ENCODE results near the gene CNKSR1. TPM values are rescaled to one million over a fixed set of nuclear protein-coding genes. Genes with fewer than 3 reads are reported as not detected.

CNKSR1 gene
- total RNA-seq, 1 experiment from 2014 or later: 0.23 TPM

DNA sequence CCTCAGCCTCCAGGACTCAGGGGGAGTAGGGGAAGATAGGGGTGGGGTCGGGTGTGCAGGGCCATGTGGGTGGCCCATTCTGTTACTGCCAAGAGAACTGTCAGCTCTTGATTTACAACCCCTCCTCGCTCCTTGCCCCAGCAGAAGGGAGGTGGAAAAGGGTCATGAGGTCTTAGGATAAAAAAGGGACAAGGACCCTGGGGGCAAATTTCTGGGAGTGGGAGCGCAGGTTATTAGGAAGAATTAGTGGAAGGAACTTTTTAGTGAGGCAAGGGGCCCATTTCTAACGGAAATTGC lies 17.6 kb upstream of the CNKSR1 start:
- DNase-seq (ENCODE audit: low read depth): no peak

DNA sequence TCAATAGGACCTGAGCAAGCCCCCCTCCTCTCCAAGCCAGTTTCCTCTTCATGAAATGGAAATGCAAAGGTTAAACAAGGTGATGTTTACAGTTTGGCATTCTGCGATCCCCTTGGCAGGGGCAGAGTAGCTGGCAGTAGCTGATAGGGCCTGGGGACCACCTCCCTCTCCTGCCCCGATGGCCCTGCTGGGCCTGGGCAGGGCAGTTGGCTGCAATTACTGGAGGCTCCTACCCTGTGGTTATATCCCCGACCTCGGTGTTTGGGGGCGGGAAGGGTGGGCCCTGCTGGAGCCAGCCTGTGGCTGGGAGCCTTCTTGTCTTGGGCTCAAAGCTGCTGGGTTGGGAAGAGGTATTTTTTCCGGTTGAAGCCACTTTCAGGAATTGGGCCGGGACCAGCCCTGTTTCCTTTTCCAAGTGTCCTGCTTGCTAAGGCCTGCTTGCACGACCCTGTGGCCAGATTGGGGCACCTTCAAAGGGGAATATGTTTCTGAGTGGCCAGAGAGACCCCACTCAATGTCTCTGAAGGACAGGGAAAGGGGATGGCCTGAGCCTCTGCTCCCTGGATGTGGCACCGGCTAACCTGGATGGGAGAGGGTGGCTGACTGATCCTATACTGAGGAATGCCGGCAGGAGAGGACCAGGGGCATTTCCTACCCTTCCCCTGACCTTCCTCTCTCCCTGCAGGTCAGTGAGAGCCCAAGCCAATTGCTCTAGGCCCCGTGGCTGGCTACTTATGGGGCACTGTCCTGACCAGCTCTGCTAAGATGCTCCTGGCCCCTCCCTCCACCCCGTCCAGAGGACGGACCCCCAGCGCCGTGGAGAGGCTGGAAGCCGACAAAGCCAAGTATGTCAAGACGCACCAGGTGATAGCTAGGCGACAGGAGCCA lies 16.5 kb upstream of the CNKSR1 start:
- no peak for DNase-seq (ENCODE audit: low read depth)

DNA sequence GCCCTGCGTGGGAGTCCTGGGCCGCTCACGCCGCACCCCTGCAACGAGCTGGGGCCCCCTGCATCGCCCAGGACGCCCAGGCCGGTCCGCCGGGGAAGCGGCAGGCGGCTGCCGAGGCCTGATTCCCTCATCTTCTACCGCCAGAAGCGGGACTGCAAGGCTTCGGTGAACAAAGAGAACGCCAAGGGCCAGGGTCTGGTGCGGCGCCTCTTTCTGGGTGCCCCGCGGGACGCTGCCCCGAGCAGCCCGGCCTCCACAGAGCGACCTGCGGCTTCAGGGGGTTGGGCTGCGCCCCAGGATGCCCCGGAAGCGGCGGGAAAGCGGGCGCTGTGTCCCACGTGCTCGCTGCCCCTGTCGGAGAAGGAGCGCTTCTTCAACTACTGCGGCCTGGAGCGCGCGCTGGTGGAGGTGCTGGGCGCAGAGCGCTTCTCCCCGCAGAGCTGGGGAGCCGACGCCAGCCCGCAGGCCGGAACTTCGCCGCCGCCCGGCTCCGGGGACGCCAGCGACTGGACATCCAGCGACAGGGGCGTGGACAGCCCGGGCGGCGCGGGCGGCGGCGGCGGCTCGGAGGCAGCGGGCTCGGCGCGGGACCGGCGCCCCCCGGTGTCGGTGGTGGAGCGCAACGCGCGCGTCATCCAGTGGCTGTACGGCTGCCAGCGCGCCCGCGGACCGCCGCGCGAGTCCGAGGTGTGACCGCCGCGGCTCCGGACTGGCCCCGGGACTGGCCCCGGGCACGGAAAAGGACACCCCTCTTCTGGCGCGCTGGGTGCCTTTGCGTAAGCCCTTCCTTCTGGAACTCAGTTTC lies 15.7 kb upstream of the CNKSR1 start:
- peak; percentile 24 for DNase-seq (ENCODE audit: low read depth)

DNA sequence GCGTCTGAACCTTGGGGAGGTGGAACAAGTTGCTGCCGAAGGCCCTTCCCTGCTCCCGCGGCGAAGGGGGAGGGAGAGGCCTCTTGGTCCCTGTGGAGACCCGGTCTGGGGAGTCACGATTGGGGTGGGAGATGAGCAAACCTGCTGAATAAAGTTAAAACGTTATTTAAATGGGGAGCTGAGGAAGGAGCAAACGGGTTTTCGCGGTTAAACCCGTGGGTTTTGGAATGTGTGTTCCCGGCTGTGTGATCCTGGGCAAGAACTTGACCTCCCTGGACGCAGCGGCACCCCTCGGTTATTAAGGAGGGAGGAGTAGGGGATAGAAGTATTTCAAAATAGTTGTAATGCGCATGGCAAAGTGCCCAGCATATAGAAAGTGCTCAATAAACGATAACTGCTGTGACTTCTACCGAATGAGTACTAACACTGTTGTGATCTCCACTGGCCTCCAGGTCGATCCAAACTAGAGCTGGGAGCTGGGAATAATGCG lies 15.0 kb upstream of the CNKSR1 start:
- DNase-seq (ENCODE audit: low read depth): no peak

DNA sequence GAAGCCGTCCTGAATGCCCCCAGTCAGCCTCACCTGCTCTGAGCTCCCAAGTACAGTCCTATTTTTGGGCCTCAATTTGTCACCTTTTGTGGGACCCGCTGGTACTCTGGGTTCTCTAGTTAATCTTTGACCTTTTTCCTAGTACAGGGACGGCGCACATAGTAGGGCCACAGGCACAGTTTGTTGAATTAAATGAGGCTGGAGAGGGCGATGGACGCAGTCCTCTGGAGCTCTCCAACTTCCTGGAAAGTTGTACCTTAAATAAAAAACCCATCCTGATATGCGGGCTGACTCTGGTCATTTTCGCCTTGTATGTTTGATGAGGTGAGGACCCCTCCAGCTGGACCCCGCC lies 13.6 kb upstream of the CNKSR1 start:
- no peak for DNase-seq (ENCODE audit: low read depth)

DNA sequence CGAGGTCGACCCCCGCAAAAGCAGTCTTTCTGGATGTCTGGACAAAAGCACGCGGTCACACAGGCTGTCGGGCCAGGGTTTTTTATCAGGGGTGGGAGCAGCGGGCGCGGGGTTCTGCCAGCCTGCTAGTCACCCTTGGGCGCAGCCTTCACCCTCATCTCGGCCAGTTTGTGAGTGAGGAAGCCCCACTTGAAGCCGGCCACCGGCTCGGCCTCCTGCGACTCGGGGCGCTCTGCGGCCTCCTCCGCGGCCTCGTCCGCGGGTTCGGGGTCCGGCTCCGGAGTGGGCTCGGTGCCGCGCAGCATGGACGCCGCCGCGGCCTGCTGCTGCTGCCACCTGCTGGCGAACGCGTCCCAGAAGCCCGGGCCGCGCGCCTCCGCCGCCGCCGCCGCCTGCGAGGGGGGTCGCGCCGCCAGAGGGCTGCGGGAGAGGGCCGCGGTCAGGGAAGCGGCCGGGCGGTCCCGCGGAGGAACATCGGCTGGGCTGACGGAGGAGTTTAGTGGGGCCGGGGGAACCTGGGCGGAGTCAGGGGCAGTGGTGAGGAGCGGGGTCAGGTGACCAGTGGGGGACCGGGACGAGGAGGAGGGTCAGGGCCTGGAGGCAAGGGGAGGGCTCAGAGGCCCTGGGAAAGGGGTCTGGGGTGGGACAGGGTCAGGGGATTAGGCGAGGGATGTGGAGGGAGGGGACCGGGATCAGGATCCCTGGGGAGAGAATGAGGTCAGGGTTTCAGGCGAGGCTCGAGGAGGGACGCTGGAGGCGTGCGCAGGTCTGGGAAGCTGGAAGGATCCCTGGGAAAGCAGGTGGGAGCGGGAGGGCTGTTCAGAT lies 13.0 kb upstream of the CNKSR1 start:
- no peak for DNase-seq (ENCODE audit: low read depth)

DNA sequence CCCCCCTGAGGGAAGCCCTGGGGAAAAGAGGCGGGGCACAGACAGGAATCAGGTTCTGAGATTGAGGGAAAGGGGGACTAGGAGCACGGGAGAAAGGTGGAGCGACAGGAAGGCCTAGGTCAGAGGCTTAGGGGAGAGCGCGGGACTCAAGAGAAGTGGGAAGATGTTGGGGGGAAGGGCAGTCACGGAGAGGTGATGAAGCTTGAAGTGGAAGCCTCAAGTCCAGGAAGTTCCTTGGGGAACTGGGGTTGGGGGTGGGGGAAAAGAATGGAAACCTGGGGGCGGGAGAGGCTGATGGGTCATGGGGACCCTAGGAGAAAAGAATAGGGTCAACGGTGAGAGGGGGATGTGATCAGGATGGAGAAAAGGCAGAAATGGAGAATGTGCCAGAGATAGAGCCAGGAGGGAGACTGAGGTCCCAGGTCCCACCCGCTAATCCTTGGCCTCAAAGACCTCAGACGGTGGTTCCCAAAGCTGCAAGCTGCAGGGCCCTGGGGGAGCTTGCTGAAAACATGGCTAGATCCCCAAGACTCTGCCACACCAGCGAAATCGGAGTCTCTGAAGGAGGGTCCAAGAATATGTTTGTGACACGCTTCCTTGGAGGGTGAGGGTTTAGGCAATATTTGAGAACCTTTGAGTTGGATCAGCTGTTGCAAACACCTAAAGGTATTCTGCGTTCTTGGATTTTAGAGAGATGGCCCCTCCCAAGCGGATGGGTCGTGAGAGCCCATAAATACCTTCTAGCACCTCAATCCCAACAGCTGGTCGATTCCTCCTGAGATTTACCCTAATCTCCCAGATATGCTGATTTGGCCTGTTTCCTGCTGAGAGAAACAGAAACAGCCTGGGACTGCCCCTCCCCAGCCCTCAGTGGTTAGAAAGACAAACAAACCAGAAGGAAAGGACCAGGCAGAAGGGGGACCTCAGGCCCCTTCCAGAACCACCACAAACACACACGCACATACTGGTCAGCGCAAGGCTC lies 12.1 kb upstream of the CNKSR1 start:
- DNase-seq (ENCODE audit: low read depth): peak; percentile 32

- no peak for DNase-seq (ENCODE audit: low read depth)
Observed at GRCh38 chr1:26166719-26167281, 10.5 kb upstream of the CNKSR1 start.

GRCh38 chr1:26168410-26169197 lies 8.7 kb upstream of the CNKSR1 start, which contains the start of gene C1orf232:
Gene C1orf232 (minus strand): TSS chr1:26168963. CDS start chr1:26168499, 464 bp downstream.
- DNase-seq (ENCODE audit: low read depth): no peak

- no peak for DNase-seq (ENCODE audit: low read depth)
Observed at GRCh38 chr1:26169198-26169554, 8.1 kb upstream of the CNKSR1 start.

- DNase-seq (ENCODE audit: low read depth): peak; percentile 85
Observed at GRCh38 chr1:26169669-26170471, 7.4 kb upstream of the CNKSR1 start, which contains the start of gene ZNF593. Gene ZNF593 (plus strand): TSS chr1:26169908. CDS start chr1:26169984, 76 bp downstream.

DNA sequence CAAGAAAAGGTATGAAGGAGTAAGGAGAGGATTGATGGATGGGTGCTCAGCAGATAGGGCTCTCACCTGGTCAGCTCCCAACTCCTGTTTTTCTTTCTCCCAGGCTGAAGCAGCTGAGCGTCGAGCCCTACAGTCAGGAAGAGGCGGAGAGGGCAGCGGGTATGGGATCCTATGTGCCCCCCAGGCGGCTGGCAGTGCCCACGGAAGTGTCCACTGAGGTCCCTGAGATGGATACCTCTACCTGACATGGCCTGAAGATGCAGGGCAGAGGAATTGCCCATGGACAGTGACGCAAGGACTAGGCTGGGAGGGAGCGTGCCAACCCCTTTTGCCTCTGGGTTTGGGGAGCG lies 6.8 kb upstream of the CNKSR1 start:
- no peak for DNase-seq (ENCODE audit: low read depth)

DNA sequence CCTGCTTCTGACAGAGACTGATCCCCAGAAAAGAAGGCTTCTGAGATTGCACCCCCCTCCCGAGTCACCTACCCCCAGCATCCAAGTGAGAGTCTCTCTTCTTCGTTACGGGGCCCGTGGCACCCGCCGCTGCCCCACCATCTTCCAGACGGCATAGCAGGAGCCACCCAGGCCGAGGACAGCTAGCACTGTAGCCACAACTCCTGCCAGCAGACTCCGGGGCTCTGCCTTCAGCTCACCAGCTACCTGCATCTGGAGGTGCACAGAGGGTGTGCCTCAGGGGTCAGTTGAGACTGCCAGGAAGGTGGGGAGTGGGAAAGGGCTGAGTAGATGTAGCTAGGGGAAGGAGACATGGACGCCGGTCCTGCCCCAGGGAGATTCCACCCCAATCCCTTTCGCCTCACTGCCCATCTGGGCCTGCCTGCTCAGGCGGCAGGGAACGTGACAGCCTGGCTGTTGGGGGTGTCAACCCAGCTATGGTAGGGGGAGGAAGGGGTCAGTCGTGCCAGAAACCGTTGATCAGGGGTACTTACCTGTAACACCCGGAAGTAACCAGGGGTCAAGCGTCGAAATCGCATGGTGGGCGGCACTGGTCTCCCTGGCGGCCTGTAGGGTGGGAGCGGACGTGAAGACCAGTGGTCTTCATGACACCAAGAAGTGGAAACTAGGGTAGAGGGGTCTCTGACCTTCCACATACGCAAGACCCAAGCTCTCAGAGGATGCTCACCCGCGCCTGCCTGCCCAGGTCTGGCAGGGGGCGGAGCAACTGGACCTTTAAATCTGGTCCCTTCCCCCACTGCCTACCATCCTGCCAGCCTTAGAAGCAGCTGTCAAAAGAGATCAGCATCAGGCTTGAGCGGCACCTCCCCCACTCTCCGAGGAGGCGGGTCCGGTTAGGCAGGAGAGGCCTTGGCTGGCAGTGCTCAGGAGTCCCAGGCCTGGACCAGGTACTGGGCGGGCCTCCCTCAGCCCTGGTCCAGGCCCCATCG lies 5.9 kb upstream of the CNKSR1 start, which contains the start of gene ZNF593OS:
TSS of gene ZNF593OS (minus strand) at position 749 of the 989 bp plus-strand sequence. CDS start at position 578, 171 bp downstream.
- no peak for DNase-seq (ENCODE audit: low read depth)

- DNase-seq (ENCODE audit: low read depth): no peak
Observed at GRCh38 chr1:26175346-26175745, 1.9 kb upstream of the CNKSR1 start.

DNA sequence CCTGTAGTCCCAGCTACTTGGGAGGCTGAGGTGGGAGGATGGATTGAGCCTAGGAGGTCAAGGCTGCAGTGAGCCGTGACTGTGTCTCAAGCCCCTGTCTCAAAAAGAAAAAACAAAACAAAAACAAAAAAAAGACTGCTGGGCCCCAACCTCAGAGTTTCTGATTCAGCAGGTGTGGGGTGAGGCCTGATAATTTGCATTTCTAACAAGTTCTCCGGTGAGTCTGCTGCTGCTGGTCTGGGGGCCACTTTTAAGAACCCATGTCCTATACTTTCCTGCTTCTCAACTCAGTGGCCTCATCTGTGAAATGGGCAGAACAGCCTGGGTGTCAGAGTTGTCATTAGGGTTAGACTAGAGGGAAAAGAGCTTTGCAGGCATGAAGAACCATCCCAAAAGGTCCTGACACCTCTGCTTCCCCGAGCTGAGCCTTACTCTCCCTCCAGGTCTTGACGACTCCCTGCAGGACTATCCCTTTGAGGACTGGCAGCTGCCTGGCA lies 2.8 kb downstream of the CNKSR1 start:
- no peak for DNase-seq (ENCODE audit: low read depth)

DNA sequence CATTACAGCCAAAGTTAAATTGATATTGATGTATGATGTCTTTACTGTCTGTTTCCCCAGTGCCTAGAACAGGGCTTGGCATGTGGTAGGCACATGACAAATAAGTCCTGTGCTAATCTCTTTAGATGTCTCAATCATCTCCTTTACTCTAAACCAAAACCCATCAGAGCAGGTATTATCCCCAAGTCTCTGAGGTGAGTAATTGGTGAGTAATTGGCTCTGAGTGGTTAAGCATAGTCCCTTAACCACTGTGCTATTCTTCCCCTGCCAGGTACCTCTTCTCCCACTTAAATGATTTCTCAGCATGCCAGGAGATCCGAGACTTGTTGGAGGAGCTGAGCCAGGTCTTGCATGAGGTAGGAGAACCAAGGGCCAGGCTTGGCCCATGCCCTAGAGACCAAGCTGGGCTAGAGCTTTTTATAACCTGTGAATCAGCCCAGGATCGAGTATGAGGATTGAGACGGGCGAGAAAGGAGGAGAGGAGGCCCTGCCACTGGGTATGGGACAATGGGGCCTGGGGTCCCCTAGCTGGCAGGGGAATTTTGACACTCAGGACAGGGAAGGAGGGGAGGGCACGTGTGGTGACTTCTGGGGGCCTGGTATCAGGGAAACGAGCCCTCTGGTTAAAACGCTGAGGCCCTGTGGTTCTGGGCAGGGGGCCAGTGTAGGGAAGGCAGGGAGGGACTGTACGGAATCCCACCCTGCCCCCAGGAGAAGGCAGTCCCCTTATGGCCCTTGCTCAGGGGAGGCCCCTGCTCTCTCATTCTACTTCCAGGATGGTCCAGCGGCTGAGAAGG lies 4.5 kb downstream of the CNKSR1 start:
- DNase-seq (ENCODE audit: low read depth): no peak
